Rectal smooth muscle tissue (tissue), 1 donor: ENCODE measurements around the gene NBAS.
"Not testable (repeated sequence)": the region's sequence is repeated elsewhere in the genome, so short reads cannot be mapped to it uniquely, and the experiment has no call there.

ENCODE experiments used
- H3K27ac ChIP-seq: one replicate; pipeline ENCODE4 v1.7.0; 2013; ENCODE audit warnings: low read depth, low read length, inconsistent platforms
- H3K27me3 ChIP-seq: one replicate; pipeline ENCODE4 v1.7.0; 2013; ENCODE audit warnings: low read length; ENCODE audit not compliant: control insufficient read depth, insufficient read depth
- H3K36me3 ChIP-seq: one replicate; pipeline ENCODE4 v1.7.0; 2013; ENCODE audit warnings: low read length; ENCODE audit not compliant: control insufficient read depth, insufficient read depth
- H3K4me1 ChIP-seq: one replicate; pipeline ENCODE4 v1.7.0; 2013; ENCODE audit warnings: low read length; ENCODE audit not compliant: control insufficient read depth, insufficient read depth
- H3K4me3 ChIP-seq: one replicate; pipeline ENCODE4 v1.7.0; 2013; ENCODE audit warnings: low read length
- H3K9ac ChIP-seq: one replicate; pipeline ENCODE4 v1.7.0; 2013; ENCODE audit warnings: low read length

The NBAS gene

GRCh38 chr2:15348045-15348444 is 213.1 kb downstream of the NBAS start:
- H3K4me3 ChIP-seq: no peak overlapping the region
- H3K9ac ChIP-seq: no peak overlapping the region
- no peak overlapping the region for H3K27ac ChIP-seq
- H3K36me3 ChIP-seq: peaks cover 3% of the 10 kb centered on the region
- H3K4me1 ChIP-seq: no peaks in the 10 kb centered on the region
- H3K27me3 ChIP-seq: no peaks in the 10 kb centered on the region

- H3K4me3 ChIP-seq: no peak overlapping the region
- no peaks in the 10 kb centered on the region for H3K4me1 ChIP-seq
- no peak overlapping the region for H3K9ac ChIP-seq
- no peaks in the 10 kb centered on the region for H3K27me3 ChIP-seq
- H3K27ac ChIP-seq: no peak overlapping the region
- no peaks in the 10 kb centered on the region for H3K36me3 ChIP-seq
These were observed 214.5 kb downstream of the NBAS start for GRCh38 chr2:15346624-15347023.

- no peaks in the 10 kb centered on the region for H3K36me3 ChIP-seq
- H3K27me3 ChIP-seq: no peaks in the 10 kb centered on the region
- no peaks in the 10 kb centered on the region for H3K4me1 ChIP-seq
- no peak overlapping the region for H3K27ac ChIP-seq
- H3K9ac ChIP-seq: no peak overlapping the region
- no peak overlapping the region for H3K4me3 ChIP-seq
These were observed 223.0 kb downstream of the NBAS start for GRCh38 chr2:15337996-15338666.

GRCh38 chr2:15334644-15335326 is 226.3 kb downstream of the NBAS start:
- Histone ChIP-seq H3K4me3 (no peak overlapping the region), H3K4me1 (no peaks in the 10 kb centered on the region)

GRCh38 chr2:15331787-15332186 is 229.3 kb downstream of the NBAS start:
- H3K36me3 ChIP-seq: peaks cover 11% of the 10 kb centered on the region
- no peak overlapping the region for H3K9ac ChIP-seq
- no peaks in the 10 kb centered on the region for H3K4me1 ChIP-seq
- H3K27me3 ChIP-seq: no peaks in the 10 kb centered on the region
- no peak overlapping the region for H3K27ac ChIP-seq
- H3K4me3 ChIP-seq: no peak overlapping the region

More at GRCh38 chr2:15334644-15335326, 226.3 kb downstream of the NBAS start:
- H3K9ac ChIP-seq: no peak overlapping the region
- H3K36me3 ChIP-seq: no peaks in the 10 kb centered on the region
- H3K27me3 ChIP-seq: no peaks in the 10 kb centered on the region
- H3K27ac ChIP-seq: no peak overlapping the region

GRCh38 chr2:15325296-15325695 is 235.8 kb downstream of the NBAS start:
- H3K27me3 ChIP-seq: no peaks in the 10 kb centered on the region
- H3K27ac ChIP-seq: no peak overlapping the region
- H3K4me3 ChIP-seq: no peak overlapping the region
- no peaks in the 10 kb centered on the region for H3K4me1 ChIP-seq
- H3K9ac ChIP-seq: no peak overlapping the region
- H3K36me3 ChIP-seq: peaks cover 13% of the 10 kb centered on the region

GRCh38 chr2:15323227-15323626 is 237.9 kb downstream of the NBAS start:
- Histone ChIP-seq H3K9ac (no peak overlapping the region), H3K36me3 (peaks cover 4% of the 10 kb centered on the region), H3K4me1 (no peaks in the 10 kb centered on the region), H3K27me3 (no peaks in the 10 kb centered on the region), H3K4me3 (no peak overlapping the region), H3K27ac (no peak overlapping the region)

- H3K36me3 ChIP-seq, H3K9ac ChIP-seq, H3K27me3 ChIP-seq, H3K27ac ChIP-seq, H3K4me3 ChIP-seq, H3K4me1 ChIP-seq: not testable (repeated sequence)
These were observed 239.7 kb downstream of the NBAS start for GRCh38 chr2:15321481-15321880.

GRCh38 chr2:15316370-15316814 is 244.7 kb downstream of the NBAS start:
- Histone ChIP-seq H3K36me3 (no peaks in the 10 kb centered on the region), H3K4me1 (no peaks in the 10 kb centered on the region), H3K27ac (no peak overlapping the region), H3K9ac (no peak overlapping the region), H3K4me3 (no peak overlapping the region), H3K27me3 (no peaks in the 10 kb centered on the region)

GRCh38 chr2:15315411-15315810 is 245.7 kb downstream of the NBAS start:
- H3K36me3 ChIP-seq: no peaks in the 10 kb centered on the region

GRCh38 chr2:15313657-15314056 is 247.5 kb downstream of the NBAS start:
- H3K9ac ChIP-seq: no peak overlapping the region
- H3K4me1 ChIP-seq: no peaks in the 10 kb centered on the region
- no peak overlapping the region for H3K27ac ChIP-seq
- no peak overlapping the region for H3K4me3 ChIP-seq
- no peaks in the 10 kb centered on the region for H3K27me3 ChIP-seq
- H3K36me3 ChIP-seq: no peaks in the 10 kb centered on the region

More at GRCh38 chr2:15315411-15315810, 245.7 kb downstream of the NBAS start:
- Histone ChIP-seq H3K4me1 (no peaks in the 10 kb centered on the region), H3K27me3 (no peaks in the 10 kb centered on the region), H3K27ac (no peak overlapping the region), H3K9ac (no peak overlapping the region), H3K4me3 (no peak overlapping the region)

GRCh38 chr2:15311926-15312325 is 249.2 kb downstream of the NBAS start:
- Histone ChIP-seq H3K4me1 (no peaks in the 10 kb centered on the region), H3K36me3 (peaks cover 3% of the 10 kb centered on the region), H3K9ac (no peak overlapping the region), H3K27ac (no peak overlapping the region), H3K27me3 (no peaks in the 10 kb centered on the region), H3K4me3 (no peak overlapping the region)
